Endometrial microvascular endothelial cells (primary cell): ENCODE data around the gene ANKRD62. TPM values are rescaled to one million over a fixed set of nuclear protein-coding genes. Genes with fewer than 3 reads are reported as not detected.
"Not testable (repeated sequence)": the region's sequence is repeated elsewhere in the genome, so short reads cannot be mapped to it uniquely, and the experiment has no call there.

Experiments used
- in situ Hi-C: cut with HindIII; loops from 2 replicates; pipeline ENCODE4 v1.10.0; 2017; ENCODE audit warnings: low sequenced_read_pairs, low pct_unique_long_range_greater_than_20kb; ENCODE audit errors: inconsistent ontology term
- total RNA-seq: library from RNA; depleted of rRNA; stranded (reverse); fragments of >200 nt; gene quantifications from one replicate; pipeline ENCODE4 v1.2.3, GENCODE V29; 2015; ENCODE audit errors: inconsistent ontology term

Gene ANKRD62
- total RNA-seq, 1 donor from 2014 or later: not detected

GRCh38 chr18:12064086-12064763, 29.4 kb upstream of the ANKRD62 start:
- in situ Hi-C loops: no loop called here

- in situ Hi-C loops: no loop called here
Measured at GRCh38 chr18:12065397-12065796, 28.2 kb upstream of the ANKRD62 start.

DNA sequence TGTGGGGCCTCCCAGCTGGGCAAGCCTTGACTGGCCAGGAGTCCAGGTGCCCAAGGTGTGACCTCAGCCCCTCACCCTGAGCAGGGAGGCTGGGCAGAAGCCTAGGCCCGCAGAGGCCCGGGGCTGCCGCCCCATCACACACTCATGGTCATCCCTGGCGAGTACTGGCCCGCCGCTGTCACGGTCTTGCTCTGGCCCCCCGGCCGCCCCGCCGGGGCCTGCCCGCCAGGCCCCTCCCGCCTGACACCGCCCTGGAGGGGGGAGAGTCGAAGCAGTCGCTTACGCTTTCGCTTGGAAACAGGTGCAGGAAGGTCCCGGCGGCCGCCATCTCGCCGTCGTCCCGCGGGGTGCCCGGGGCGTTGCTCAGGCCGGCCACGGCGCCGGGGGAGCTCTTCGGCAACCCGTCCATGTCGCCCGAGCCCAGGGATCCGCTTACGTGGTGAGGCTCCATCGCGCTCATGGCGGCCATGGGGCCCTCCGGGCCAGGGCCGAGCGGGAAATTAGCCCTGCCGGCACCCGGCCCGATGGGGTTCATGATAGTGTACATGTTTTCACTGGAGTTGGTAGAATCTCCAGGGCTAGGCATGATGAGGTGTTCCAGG, 26.6 kb upstream of the ANKRD62 start:
- in situ Hi-C loops: no loop called here

DNA sequence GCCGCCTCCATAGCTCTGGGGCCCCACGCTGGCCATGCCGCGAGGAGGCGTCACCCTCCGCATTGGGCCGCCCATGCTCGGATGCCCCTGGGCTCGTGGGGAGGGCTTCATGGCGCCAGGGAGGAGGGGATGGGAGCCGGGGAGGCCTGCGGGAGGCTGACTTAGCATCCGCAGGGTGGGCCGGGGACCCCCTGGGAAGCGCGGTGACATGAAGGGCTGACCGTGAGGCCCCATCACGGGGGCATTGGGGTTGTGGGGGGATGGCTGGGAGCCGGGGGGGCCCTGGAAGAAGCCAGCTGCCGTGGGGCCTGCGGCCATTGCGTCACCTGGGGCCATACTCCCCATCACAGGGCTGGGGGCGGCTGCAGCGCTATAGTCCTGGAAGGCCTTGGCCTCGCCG, 26.0 kb upstream of the ANKRD62 start:
- in situ Hi-C loops: no loop called here

DNA sequence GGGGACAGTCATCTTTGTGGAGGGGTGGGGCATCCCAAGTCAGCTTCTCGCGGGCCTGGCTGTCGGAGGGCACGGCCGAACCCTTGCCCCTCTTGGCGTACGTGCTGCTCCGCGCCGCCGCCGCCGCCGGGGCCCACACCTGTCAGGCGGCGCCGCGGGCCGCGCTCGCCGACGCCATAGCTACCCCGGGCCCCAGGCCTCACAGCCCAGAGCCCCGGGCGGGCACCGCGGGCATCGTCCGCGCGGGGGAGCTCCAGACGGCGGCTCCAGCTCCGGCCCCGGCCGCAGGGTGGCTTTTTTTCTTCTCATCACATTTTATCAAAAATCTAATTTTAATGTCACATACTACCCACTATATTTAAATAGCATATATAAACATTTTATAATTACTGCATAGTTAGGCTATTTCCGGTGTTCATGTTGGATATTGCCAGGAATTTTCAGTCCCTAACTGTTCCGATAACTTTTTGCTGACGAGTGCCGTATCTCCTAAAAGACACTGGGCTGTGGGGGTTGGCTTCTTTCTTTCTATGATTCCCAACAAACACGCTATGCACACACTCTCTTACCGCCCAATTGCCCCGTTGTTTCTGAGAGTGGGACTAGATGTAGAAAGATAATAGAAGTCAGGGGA, 25.2 kb upstream of the ANKRD62 start:
- in situ Hi-C loops: not testable (repeated sequence)

DNA sequence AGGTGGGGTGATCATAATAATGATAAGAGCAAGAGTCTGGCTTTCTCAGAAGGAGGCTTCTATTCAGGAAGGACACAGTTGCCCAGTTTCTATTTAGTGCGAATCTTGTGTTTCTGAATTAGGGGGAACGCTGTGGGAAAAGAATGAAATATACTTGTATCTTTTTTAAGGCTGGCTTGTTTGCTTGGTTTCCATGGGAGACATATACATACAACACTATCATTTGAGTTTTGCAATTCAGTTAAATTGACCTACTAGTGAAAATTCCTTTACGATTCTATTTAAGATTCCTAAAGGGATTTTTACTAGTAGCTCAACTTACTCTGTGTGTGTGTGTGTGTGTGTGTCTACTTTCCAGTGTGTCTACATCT, 24.7 kb upstream of the ANKRD62 start:
- in situ Hi-C loops: no loop called here

DNA sequence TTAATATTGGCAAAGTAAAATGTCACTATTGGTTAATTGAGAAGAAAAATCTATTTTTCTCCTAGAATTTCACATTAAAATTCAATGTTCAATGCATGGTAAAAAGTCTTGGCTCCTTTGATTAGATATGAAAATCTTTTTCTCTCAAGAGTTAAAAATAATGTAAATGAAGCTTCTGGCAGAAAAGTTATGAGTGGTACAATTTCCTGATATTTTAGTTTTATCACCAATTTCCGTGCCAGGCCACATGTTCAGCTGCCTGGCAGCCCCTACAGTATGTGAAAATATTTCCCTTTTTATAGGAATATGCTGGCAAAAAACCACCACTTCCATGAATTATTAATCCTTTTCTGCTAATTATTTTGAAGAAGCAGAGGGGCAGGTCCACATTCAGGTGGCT, 22.6 kb upstream of the ANKRD62 start:
- in situ Hi-C loops: not testable (repeated sequence)

GRCh38 chr18:12072996-12073395, 20.6 kb upstream of the ANKRD62 start:
- in situ Hi-C loops: no loop called here

GRCh38 chr18:12074736-12075135, 18.9 kb upstream of the ANKRD62 start:
- in situ Hi-C loops: no loop called here

GRCh38 chr18:12076424-12077140, 17.1 kb upstream of the ANKRD62 start:
- in situ Hi-C loops: no loop called here

- in situ Hi-C loops: not testable (repeated sequence)
Measured at GRCh38 chr18:12077994-12078393, 15.6 kb upstream of the ANKRD62 start.

DNA sequence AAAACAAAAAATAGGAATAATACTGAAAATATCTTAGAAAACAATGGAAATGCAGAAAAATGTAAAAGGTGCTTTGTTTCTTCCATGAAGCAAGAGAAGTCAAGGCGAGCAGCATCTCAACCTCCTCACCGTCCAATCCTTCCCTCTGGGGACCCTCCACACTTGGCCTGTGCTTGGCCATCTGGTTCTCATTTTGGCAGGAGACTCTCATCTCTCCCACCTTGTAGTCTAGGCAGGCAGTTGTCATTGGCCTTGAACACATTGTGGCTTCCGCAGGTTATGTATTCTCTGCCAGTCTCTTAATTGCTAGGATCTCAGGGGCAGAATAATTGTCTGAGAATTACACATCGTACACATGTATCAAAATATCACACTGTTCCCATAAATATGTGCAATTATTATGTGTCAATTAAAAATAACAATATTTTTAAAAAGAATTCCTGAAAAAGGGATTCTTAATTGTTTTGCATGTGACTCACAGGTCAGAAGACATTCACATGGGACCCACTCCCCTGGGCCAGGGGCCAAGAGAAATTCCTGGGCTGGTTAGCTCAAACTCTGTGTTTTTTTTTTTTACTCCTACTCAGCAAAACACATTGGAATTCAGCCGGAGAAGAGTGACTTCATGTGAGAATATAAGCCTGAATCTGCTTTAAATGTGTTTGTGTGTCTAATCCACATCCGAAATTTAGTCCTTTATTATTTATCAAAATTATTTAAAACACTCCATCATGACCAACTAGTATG, 14.0 kb upstream of the ANKRD62 start:
- in situ Hi-C loops: no loop called here

GRCh38 chr18:12085136-12085535, 8.5 kb upstream of the ANKRD62 start:
- in situ Hi-C loops: no loop called here

DNA sequence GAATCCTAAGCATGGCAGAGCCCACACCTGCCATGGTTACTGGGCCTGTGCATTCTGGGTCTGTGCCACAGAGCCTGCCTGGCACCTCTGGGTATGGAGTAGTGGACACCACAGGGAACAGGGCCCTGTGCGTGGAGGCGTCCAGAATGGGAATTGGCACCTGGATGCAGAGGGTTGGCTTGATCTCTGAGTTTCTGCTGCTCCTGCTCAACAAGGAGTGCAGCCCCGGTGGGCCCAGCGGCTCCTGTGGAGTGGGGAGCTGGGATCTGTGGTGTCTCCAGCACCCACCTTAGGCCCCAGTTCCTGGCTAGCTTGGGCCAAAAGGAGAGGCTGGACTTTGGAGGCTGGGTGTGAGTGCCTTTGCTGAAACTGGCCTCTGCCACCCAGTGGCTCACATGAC, 7.9 kb upstream of the ANKRD62 start:
- in situ Hi-C loops: no loop called here

DNA sequence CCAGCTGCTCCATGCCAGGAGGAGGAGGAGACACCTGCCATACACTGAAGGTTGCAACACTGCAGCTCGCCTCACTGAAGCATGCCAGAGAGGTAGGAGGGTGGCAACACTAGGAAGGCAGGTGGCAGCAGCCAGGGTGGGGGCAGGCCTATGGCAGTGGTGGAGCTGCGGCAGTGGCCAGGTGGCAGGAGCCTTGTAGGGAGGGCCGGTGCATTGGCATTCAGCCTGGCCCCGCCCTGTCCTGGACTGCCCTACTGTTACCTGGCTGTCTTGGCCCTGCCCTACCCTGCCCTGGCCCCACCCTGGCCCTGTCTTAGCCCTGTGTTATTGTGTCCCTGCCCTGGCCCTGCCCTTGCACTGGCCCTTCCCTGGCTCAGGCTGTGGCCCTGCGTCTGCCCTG, 7.4 kb upstream of the ANKRD62 start:
- in situ Hi-C loops: no loop called here

- in situ Hi-C loops: no loop called here
Measured at GRCh38 chr18:12086677-12087470, 6.8 kb upstream of the ANKRD62 start.

GRCh38 chr18:12087471-12088025, 6.1 kb upstream of the ANKRD62 start:
- in situ Hi-C loops: no loop called here

DNA sequence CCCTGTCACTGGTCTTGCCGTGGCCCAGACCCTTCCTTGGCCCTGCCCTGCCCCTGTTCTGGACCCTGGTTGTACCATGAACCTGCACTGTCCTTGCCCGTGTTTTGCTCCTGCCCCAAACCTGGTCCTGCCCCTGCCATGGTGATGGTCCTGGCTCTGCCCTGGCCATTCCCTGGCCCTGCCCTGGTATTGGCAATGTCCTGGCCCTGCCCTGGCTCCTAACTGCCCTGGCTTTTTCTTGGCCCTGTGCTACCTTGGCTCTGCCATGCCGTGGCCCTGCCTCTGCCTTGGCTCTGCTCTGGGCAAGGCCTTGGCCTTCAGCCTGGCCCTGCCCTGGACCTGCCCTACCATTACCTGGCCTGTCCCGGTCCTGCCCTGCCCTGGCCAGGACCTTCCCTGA, 5.5 kb upstream of the ANKRD62 start:
- in situ Hi-C loops: no loop called here
